Cardiac fibroblast (primary cell): ENCODE results near the gene COL8A1.
A peak's percentile ranks its signal among the peaks of the same experiment; 100 is the strongest.

Source experiments
- DNase-seq, 2 donors: peaks; one replicate each; pipeline versions ENCODE4 v3.0.0 to v3.0.0-alpha.2; 2010; ENCODE audit warnings: low read depth in 2 of 2
- H3K4me3 ChIP-seq, 2 donors: replicated peaks in 1 of 2; 1 replicate in 1 of 2; 2 replicates in 1 of 2; pipeline ENCODE4 v1.5.1; 2011; ENCODE audit warnings: low read depth in 2 of 2, low read length in 2 of 2, mild to moderate bottlenecking in 2 of 2, moderate library complexity in 1 of 2
- TF ChIP-seq, protein P1 (sequence below): IDR thresholded peaks from one replicate; pipeline ENCODE4 v1.5.1; 2011; ENCODE audit warnings: low read depth, mild to moderate bottlenecking, low read length, inconsistent platforms

The COL8A1 gene

DNA sequence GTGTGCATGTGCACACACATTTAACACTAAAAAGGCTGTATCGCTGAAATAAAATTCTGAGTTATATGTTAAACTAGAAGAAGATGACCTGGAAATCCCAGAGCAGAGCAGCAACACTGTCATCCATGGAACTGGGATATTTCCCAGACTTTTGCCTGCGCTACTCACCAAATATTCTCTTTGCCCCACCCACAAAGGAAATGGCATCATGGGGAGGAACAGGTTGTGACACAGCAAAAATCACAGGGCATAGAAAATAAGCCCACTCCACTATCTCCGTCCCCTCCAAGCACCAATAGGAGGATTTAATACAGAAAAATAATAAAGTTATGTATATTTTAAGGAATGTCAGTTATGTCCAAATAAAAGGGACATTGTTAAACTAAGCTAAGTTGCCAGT lies 71.7 kb downstream of the COL8A1 start:
- no peak overlapping the region for H3K4me3 ChIP-seq
- TF ChIP-seq, protein P1, sequence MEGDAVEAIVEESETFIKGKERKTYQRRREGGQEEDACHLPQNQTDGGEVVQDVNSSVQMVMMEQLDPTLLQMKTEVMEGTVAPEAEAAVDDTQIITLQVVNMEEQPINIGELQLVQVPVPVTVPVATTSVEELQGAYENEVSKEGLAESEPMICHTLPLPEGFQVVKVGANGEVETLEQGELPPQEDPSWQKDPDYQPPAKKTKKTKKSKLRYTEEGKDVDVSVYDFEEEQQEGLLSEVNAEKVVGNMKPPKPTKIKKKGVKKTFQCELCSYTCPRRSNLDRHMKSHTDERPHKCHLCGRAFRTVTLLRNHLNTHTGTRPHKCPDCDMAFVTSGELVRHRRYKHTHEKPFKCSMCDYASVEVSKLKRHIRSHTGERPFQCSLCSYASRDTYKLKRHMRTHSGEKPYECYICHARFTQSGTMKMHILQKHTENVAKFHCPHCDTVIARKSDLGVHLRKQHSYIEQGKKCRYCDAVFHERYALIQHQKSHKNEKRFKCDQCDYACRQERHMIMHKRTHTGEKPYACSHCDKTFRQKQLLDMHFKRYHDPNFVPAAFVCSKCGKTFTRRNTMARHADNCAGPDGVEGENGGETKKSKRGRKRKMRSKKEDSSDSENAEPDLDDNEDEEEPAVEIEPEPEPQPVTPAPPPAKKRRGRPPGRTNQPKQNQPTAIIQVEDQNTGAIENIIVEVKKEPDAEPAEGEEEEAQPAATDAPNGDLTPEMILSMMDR, result no peak
- DNase-seq, result no peak

- DNase-seq, result no peak
- no peak overlapping the region for H3K4me3 ChIP-seq
- TF ChIP-seq, protein P1, result no peak
Observed at GRCh38 chr3:99711351-99711750, 73.0 kb downstream of the COL8A1 start.

DNA sequence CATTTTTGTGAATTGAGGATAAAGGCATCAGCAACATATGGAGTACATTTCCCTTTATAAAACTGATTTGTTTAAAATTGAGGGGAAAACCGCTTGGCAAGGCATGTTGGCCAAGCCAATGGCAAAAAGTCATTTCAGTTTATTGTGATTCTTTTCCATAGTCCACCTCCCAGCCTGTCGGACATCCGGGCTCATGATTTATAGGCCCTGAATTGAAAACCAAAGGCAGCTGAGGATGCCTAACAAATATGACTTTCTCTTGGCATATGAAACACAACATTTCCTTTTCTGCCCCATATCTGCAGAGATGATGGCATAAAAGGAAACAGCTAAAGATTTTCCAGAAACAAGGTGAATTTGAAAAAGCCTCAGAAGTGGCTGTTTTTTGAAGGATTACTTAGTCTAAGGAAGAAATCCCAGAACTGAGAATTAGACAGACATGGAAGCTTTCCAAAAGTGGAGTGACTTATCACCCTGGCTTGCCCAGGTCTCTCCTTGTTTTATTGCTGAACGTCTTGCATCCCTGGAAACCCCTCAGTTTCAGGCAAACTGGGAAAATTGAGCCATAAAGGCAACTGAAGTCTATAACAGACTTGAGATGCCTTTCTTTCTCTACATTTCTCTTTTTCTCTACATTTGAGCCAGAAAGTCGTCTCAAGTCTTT lies 74.0 kb downstream of the COL8A1 start:
- H3K4me3 ChIP-seq, result no peak overlapping the region
- DNase-seq, result no peak
- TF ChIP-seq, protein P1, result no peak

DNA sequence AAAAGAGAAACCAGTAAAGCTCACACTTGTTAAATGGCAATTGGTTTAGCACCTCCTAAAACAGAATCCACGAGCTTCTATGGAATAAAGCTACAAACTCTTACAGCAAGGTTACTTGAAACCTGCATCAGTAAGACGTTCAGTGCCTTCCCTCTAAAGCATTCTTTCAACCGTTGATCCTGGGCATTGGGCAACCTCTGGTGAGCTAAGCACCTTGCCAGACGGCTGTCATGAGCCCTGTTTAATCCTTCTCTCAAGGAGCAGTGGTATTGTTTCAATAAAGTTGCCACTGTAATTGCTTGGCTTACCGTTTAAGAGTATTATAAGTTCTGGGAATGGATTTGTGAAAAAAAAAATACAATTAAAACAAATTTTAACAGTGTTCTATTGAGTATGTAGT lies 75.0 kb downstream of the COL8A1 start:
- no peak for DNase-seq
- H3K4me3 ChIP-seq, result no peak overlapping the region
- TF ChIP-seq, protein P1, result no peak

DNA sequence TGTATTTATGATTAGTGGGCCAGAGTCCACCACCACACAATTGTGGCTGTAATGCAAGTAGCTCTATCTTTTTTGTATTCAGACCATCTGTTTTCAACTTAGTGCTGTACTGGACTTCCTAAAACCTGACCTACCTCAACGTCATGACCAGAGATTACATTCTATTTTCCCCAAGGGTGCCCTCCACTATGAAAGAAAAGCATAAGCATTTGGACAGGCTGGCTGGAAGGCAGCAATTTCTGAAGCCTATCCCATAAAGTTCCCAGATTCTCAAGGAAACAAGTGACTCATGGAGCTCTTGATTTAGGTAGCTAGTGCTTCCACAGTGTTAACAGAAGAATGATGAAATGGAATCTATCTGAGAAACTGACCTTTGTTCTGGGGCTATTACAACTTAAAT lies 75.8 kb downstream of the COL8A1 start:
- no peak overlapping the region for H3K4me3 ChIP-seq
- DNase-seq, result peak; percentile 66 to 89
- TF ChIP-seq, protein P1, result no peak

GRCh38 chr3:99714575-99714974 lies 76.2 kb downstream of the COL8A1 start:
- no peak for DNase-seq
- TF ChIP-seq, protein P1, result no peak
- H3K4me3 ChIP-seq, result no peak overlapping the region

- no peak overlapping the region for H3K4me3 ChIP-seq
- TF ChIP-seq, protein P1, result no peak
- no peak for DNase-seq
Observed at GRCh38 chr3:99716463-99716995, 78.1 kb downstream of the COL8A1 start.
